ENCODE measurements around the gene CPVL.

Gene CPVL

GRCh38 chr7:29077854-29078253 lies 68.5 kb downstream of the CPVL start:
- no peaks in the 10 kb centered on the region for H3K36me3 Mint-ChIP-seq (ENCODE audit: low read depth)
- no peak for ATAC-seq
- no peak overlapping the region for H3K4me3 Mint-ChIP-seq
- H3K9me3 Mint-ChIP-seq = no peaks in the 10 kb centered on the region
- H3K27ac Mint-ChIP-seq = no peak overlapping the region
- no peaks in the 10 kb centered on the region for H3K4me1 Mint-ChIP-seq
- peaks cover 22% of the 10 kb centered on the region for H3K27me3 Mint-ChIP-seq
- no peak for DNase-seq

- no peak overlapping the region for H3K4me3 Mint-ChIP-seq
- no peak overlapping the region for H3K27ac Mint-ChIP-seq
- no peaks in the 10 kb centered on the region for H3K36me3 Mint-ChIP-seq (ENCODE audit: low read depth)
- H3K27me3 Mint-ChIP-seq = peaks cover 18% of the 10 kb centered on the region
- no peaks in the 10 kb centered on the region for H3K4me1 Mint-ChIP-seq
- DNase-seq = no peak
- no peaks in the 10 kb centered on the region for H3K9me3 Mint-ChIP-seq
- no peak for ATAC-seq
These were observed 69.2 kb downstream of the CPVL start for GRCh38 chr7:29077176-29077575.

GRCh38 chr7:29076631-29077030 lies 69.7 kb downstream of the CPVL start:
- peaks cover 18% of the 10 kb centered on the region for H3K27me3 Mint-ChIP-seq
- no peaks in the 10 kb centered on the region for H3K36me3 Mint-ChIP-seq (ENCODE audit: low read depth)
- ATAC-seq = no peak

GRCh38 chr7:29075606-29076005 lies 70.7 kb downstream of the CPVL start:
- no peaks in the 10 kb centered on the region for H3K4me1 Mint-ChIP-seq
- no peaks in the 10 kb centered on the region for H3K36me3 Mint-ChIP-seq (ENCODE audit: low read depth)
- H3K27me3 Mint-ChIP-seq = peaks cover 11% of the 10 kb centered on the region
- H3K4me3 Mint-ChIP-seq = no peak overlapping the region
- DNase-seq (no peak), ATAC-seq (no peak)
- no peak overlapping the region for H3K27ac Mint-ChIP-seq
- H3K9me3 Mint-ChIP-seq = no peaks in the 10 kb centered on the region

More at GRCh38 chr7:29076631-29077030, 69.7 kb downstream of the CPVL start:
- no peaks in the 10 kb centered on the region for H3K9me3 Mint-ChIP-seq
- no peak overlapping the region for H3K27ac Mint-ChIP-seq
- H3K4me3 Mint-ChIP-seq = no peak overlapping the region
- H3K4me1 Mint-ChIP-seq = no peaks in the 10 kb centered on the region
- DNase-seq = no peak

- no peaks in the 10 kb centered on the region for H3K9me3 Mint-ChIP-seq
- DNase-seq (no peak), ATAC-seq (no peak)
- H3K27ac Mint-ChIP-seq = no peak overlapping the region
- no peaks in the 10 kb centered on the region for H3K36me3 Mint-ChIP-seq (ENCODE audit: low read depth)
- no peak overlapping the region for H3K4me3 Mint-ChIP-seq
- H3K4me1 Mint-ChIP-seq = no peaks in the 10 kb centered on the region
- peaks cover 5% of the 10 kb centered on the region for H3K27me3 Mint-ChIP-seq
These were observed 75.0 kb downstream of the CPVL start for GRCh38 chr7:29071203-29071874.

- Mint-ChIP-seq H3K36me3 (ENCODE audit: low read depth) (no peaks in the 10 kb centered on the region), H3K27me3 (peaks cover 6% of the 10 kb centered on the region), H3K27ac (no peak overlapping the region), H3K4me1 (no peaks in the 10 kb centered on the region), H3K4me3 (no peak overlapping the region), H3K9me3 (no peaks in the 10 kb centered on the region)
- DNase-seq (no peak), ATAC-seq (no peak)
These were observed 79.7 kb downstream of the CPVL start for GRCh38 chr7:29066641-29067040.

- no peak for ATAC-seq
- Mint-ChIP-seq H3K36me3 (ENCODE audit: low read depth) (no peaks in the 10 kb centered on the region), H3K9me3 (no peaks in the 10 kb centered on the region), H3K4me1 (no peaks in the 10 kb centered on the region), H3K27me3 (peaks cover 6% of the 10 kb centered on the region), H3K4me3 (no peak overlapping the region), H3K27ac (no peak overlapping the region)
- no peak for DNase-seq
These were observed 81.0 kb downstream of the CPVL start for GRCh38 chr7:29065181-29065857.

- Mint-ChIP-seq H3K36me3 (ENCODE audit: low read depth) (no peaks in the 10 kb centered on the region), H3K9me3 (no peaks in the 10 kb centered on the region), H3K27me3 (peaks cover 6% of the 10 kb centered on the region), H3K4me3 (no peak overlapping the region), H3K27ac (no peak overlapping the region), H3K4me1 (no peaks in the 10 kb centered on the region)
- ATAC-seq (no peak), DNase-seq (no peak)
These were observed 82.5 kb downstream of the CPVL start for GRCh38 chr7:29063872-29064271.

- Mint-ChIP-seq H3K9me3 (no peaks in the 10 kb centered on the region), H3K4me1 (no peaks in the 10 kb centered on the region), H3K36me3 (ENCODE audit: low read depth) (no peaks in the 10 kb centered on the region), H3K27me3 (peaks cover 6% of the 10 kb centered on the region), H3K4me3 (no peak overlapping the region), H3K27ac (no peak overlapping the region)
- ATAC-seq (no peak), DNase-seq (no peak)
These were observed 83.1 kb downstream of the CPVL start for GRCh38 chr7:29063236-29063635.

GRCh38 chr7:29053105-29053872 lies 93.0 kb downstream of the CPVL start:
- H3K4me1 Mint-ChIP-seq = no peaks in the 10 kb centered on the region
- peak; percentile 52 for ATAC-seq
- no peaks in the 10 kb centered on the region for H3K36me3 Mint-ChIP-seq (ENCODE audit: low read depth)

GRCh38 chr7:29046978-29047377 lies 99.4 kb downstream of the CPVL start:
- H3K4me3 Mint-ChIP-seq = no peak overlapping the region
- peaks cover 12% of the 10 kb centered on the region for H3K9me3 Mint-ChIP-seq
- no peak overlapping the region for H3K27ac Mint-ChIP-seq
- H3K36me3 Mint-ChIP-seq (ENCODE audit: low read depth) = no peaks in the 10 kb centered on the region
- ATAC-seq (no peak), DNase-seq (no peak)
- H3K27me3 Mint-ChIP-seq = peaks cover 12% of the 10 kb centered on the region
- H3K4me1 Mint-ChIP-seq = no peaks in the 10 kb centered on the region

More at GRCh38 chr7:29053105-29053872, 93.0 kb downstream of the CPVL start:
- Mint-ChIP-seq H3K9me3 (peaks cover 23% of the 10 kb centered on the region), H3K27me3 (peaks cover 5% of the 10 kb centered on the region), H3K27ac (no peak overlapping the region), H3K4me3 (no peak overlapping the region)
- no peak for DNase-seq

- no peaks in the 10 kb centered on the region for H3K36me3 Mint-ChIP-seq (ENCODE audit: low read depth)
- H3K27me3 Mint-ChIP-seq = peaks cover 10% of the 10 kb centered on the region
- DNase-seq (no peak), ATAC-seq (no peak)
- H3K9me3 Mint-ChIP-seq = peaks cover 9% of the 10 kb centered on the region
- H3K4me1 Mint-ChIP-seq = no peaks in the 10 kb centered on the region
- no peak overlapping the region for H3K27ac Mint-ChIP-seq
- H3K4me3 Mint-ChIP-seq = no peak overlapping the region
These were observed 100.9 kb downstream of the CPVL start for GRCh38 chr7:29045258-29046086.

- ATAC-seq = no peak
- Mint-ChIP-seq H3K36me3 (ENCODE audit: low read depth) (no peaks in the 10 kb centered on the region), H3K27ac (no peak overlapping the region), H3K9me3 (peaks cover 5% of the 10 kb centered on the region), H3K4me3 (no peak overlapping the region), H3K27me3 (peaks cover 10% of the 10 kb centered on the region), H3K4me1 (no peaks in the 10 kb centered on the region)
- no peak for DNase-seq
These were observed 101.8 kb downstream of the CPVL start for GRCh38 chr7:29044554-29044953.

- H3K27me3 Mint-ChIP-seq = peaks cover 7% of the 10 kb centered on the region
- ATAC-seq (no peak), DNase-seq (no peak)
- H3K27ac Mint-ChIP-seq = no peak overlapping the region
- no peaks in the 10 kb centered on the region for H3K9me3 Mint-ChIP-seq
- no peaks in the 10 kb centered on the region for H3K36me3 Mint-ChIP-seq (ENCODE audit: low read depth)
- no peaks in the 10 kb centered on the region for H3K4me1 Mint-ChIP-seq
- H3K4me3 Mint-ChIP-seq = no peak overlapping the region
These were observed 102.8 kb downstream of the CPVL start for GRCh38 chr7:29043576-29043975.

Measured in activated naive CD8-positive, alpha-beta T cell treated with anti-CD3 and anti-CD28 coated beads, Interleukin-2, amount 50 U/mL, for 24 hours (primary cell).